GM18505 (cell line): Measurements from ENCODE around the gene ASB6.
"Not testable (repeated sequence)": the region's sequence is repeated elsewhere in the genome, so short reads cannot be mapped to it uniquely, and the experiment has no call there.

Source experiments
- ATAC-seq: cut with Tn5 transposase; IDR thresholded peaks from one replicate; pipeline ENCODE4 v1.9.1; 2021; ENCODE audit not compliant: unreplicated experiment
- POLR2A ChIP-seq: IDR thresholded peaks from 4 replicates; pipeline ENCODE4 v1.6.1; 2011; ENCODE audit warnings: borderline replicate concordance; ENCODE audit not compliant: insufficient read depth, insufficient read length; ENCODE audit errors: extremely low read depth

The ASB6 gene

GRCh38 chr9:129594632-129595031 lies 47.3 kb downstream of the ASB6 start:
- TF ChIP-seq POLR2A: no peak
- ATAC-seq: no peak

- ATAC-seq: not testable (repeated sequence)
Observed at GRCh38 chr9:129592790-129593189, 49.2 kb downstream of the ASB6 start.

GRCh38 chr9:129591916-129592315 lies 50.0 kb downstream of the ASB6 start:
- no peak for ATAC-seq
- TF ChIP-seq POLR2A: no peak

- TF ChIP-seq POLR2A: no peak
Observed at GRCh38 chr9:129590466-129590865, 51.5 kb downstream of the ASB6 start.

GRCh38 chr9:129587487-129588262 lies 54.3 kb downstream of the ASB6 start:
- TF ChIP-seq POLR2A: no peak
- ATAC-seq: no peak

More at GRCh38 chr9:129590466-129590865, 51.5 kb downstream of the ASB6 start:
- no peak for ATAC-seq

GRCh38 chr9:129586685-129587084 lies 55.3 kb downstream of the ASB6 start:
- no peak for ATAC-seq
- TF ChIP-seq POLR2A: no peak

GRCh38 chr9:129586245-129586644 lies 55.7 kb downstream of the ASB6 start:
- no peak for ATAC-seq
- no peak for TF ChIP-seq POLR2A

- no peak for ATAC-seq
- TF ChIP-seq POLR2A: no peak
Observed at GRCh38 chr9:129585352-129585751, 56.6 kb downstream of the ASB6 start.
